HEK293 (cell line): ENCODE results near the gene E2F1.

Source experiments
- HOXA7 ChIP-seq: sonication (generic); formaldehyde crosslinking; IDR thresholded peaks from 2 replicates; pipeline ENCODE4 v1.8.1; 2022; ENCODE audit warnings: missing genetic modification reagents, borderline replicate concordance
- WT1 ChIP-seq: fragments of 450-650 bp; formaldehyde crosslinking; IDR thresholded peaks from 2 replicates; pipeline ENCODE4 v1.5.1; 2016; ENCODE audit warnings: missing biosample characterization, missing genetic modification characterization
- ZNF121 ChIP-seq: fragments of 450-650 bp; formaldehyde crosslinking; IDR thresholded peaks from 2 replicates; pipeline ENCODE4 v1.5.1; 2016; ENCODE audit warnings: missing biosample characterization, missing genetic modification characterization
- TF ChIP-seq, protein P1 (sequence below): fragments of 450-650 bp; formaldehyde crosslinking; IDR thresholded peaks from 2 replicates; pipeline ENCODE4 v1.5.1; 2016; ENCODE audit warnings: missing biosample characterization, missing genetic modification characterization
- TF ChIP-seq, protein P2 (sequence below): fragments of 450-650 bp; formaldehyde crosslinking; IDR thresholded peaks from 2 replicates; pipeline ENCODE4 v1.5.1; 2016; ENCODE audit warnings: missing biosample characterization, missing genetic modification characterization
- TF ChIP-seq, protein P3 (sequence below): sonication (generic); formaldehyde crosslinking; IDR thresholded peaks from 2 replicates; pipeline ENCODE4 v1.8.1; 2022; ENCODE audit warnings: mild to moderate bottlenecking, moderate library complexity, missing genetic modification reagents
- TF ChIP-seq, protein P4 (sequence below): fragments of 450-650 bp; formaldehyde crosslinking; IDR thresholded peaks from 2 replicates; pipeline ENCODE4 v1.5.1; 2016; ENCODE audit warnings: missing biosample characterization, missing genetic modification characterization

DNA sequence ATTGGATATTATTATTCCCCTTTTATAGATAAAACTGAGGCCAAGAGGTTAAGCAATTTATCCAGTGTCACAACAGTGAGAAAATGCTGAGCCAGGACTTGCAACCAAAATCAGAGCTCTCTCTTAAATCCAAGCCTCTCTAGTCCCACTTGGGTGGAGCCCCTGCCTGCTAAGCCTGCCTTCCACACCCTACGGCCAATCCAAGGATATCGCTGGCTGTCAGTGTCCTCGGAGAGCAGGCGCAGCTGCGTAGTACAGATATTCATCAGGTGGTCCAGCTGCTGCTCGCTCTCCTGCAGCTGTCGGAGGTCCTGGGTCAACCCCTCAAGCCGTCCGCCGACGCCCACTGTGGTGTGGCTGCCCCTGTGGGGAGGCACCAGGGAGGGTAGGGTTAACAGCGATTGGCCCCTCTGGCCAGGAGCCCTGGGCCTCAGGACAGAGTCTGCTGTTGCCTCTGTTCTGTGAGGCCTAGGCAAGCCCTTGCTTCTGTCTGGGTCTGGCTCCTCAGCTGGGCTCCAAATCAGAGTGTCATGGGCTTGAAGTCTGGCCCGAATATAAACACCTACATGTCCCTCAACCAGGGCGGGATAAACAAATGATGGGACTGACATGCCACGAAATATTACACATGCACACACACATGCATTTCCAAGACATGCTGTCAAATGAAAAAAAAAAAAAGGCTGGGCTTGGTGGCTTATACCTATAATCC, 8.0 kb downstream of the E2F1 start:
- TF ChIP-seq, protein P1, sequence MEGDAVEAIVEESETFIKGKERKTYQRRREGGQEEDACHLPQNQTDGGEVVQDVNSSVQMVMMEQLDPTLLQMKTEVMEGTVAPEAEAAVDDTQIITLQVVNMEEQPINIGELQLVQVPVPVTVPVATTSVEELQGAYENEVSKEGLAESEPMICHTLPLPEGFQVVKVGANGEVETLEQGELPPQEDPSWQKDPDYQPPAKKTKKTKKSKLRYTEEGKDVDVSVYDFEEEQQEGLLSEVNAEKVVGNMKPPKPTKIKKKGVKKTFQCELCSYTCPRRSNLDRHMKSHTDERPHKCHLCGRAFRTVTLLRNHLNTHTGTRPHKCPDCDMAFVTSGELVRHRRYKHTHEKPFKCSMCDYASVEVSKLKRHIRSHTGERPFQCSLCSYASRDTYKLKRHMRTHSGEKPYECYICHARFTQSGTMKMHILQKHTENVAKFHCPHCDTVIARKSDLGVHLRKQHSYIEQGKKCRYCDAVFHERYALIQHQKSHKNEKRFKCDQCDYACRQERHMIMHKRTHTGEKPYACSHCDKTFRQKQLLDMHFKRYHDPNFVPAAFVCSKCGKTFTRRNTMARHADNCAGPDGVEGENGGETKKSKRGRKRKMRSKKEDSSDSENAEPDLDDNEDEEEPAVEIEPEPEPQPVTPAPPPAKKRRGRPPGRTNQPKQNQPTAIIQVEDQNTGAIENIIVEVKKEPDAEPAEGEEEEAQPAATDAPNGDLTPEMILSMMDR (tag by site-specific recombination): no peak
- TF ChIP-seq WT1 (tag by site-specific recombination): no peak
- TF ChIP-seq, protein P2, sequence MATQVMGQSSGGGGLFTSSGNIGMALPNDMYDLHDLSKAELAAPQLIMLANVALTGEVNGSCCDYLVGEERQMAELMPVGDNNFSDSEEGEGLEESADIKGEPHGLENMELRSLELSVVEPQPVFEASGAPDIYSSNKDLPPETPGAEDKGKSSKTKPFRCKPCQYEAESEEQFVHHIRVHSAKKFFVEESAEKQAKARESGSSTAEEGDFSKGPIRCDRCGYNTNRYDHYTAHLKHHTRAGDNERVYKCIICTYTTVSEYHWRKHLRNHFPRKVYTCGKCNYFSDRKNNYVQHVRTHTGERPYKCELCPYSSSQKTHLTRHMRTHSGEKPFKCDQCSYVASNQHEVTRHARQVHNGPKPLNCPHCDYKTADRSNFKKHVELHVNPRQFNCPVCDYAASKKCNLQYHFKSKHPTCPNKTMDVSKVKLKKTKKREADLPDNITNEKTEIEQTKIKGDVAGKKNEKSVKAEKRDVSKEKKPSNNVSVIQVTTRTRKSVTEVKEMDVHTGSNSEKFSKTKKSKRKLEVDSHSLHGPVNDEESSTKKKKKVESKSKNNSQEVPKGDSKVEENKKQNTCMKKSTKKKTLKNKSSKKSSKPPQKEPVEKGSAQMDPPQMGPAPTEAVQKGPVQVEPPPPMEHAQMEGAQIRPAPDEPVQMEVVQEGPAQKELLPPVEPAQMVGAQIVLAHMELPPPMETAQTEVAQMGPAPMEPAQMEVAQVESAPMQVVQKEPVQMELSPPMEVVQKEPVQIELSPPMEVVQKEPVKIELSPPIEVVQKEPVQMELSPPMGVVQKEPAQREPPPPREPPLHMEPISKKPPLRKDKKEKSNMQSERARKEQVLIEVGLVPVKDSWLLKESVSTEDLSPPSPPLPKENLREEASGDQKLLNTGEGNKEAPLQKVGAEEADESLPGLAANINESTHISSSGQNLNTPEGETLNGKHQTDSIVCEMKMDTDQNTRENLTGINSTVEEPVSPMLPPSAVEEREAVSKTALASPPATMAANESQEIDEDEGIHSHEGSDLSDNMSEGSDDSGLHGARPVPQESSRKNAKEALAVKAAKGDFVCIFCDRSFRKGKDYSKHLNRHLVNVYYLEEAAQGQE: no peak
- TF ChIP-seq, protein P3, sequence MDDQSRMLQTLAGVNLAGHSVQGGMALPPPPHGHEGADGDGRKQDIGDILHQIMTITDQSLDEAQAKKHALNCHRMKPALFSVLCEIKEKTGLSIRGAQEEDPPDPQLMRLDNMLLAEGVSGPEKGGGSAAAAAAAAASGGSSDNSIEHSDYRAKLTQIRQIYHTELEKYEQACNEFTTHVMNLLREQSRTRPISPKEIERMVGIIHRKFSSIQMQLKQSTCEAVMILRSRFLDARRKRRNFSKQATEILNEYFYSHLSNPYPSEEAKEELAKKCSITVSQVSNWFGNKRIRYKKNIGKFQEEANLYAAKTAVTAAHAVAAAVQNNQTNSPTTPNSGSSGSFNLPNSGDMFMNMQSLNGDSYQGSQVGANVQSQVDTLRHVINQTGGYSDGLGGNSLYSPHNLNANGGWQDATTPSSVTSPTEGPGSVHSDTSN (CRISPR knock-in tag): no peak
- TF ChIP-seq ZNF121 (tag by site-specific recombination): no peak
- TF ChIP-seq, protein P4, sequence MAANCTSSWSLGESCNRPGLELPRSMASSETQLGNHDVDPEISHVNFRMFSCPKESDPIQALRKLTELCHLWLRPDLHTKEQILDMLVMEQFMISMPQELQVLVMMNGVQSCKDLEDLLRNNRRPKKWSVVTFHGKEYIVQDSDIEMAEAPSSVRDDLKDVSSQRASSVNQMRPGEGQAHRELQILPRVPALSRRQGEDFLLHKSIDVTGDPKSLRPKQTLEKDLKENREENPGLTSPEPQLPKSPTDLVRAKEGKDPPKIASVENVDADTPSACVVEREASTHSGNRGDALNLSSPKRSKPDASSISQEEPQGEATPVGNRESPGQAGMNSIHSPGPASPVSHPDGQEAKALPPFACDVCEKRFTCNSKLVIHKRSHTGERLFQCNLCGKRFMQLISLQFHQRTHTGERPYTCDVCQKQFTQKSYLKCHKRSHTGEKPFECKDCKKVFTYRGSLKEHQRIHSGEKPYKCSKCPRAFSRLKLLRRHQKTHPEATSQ (tag by site-specific recombination): no peak
- no peak for TF ChIP-seq HOXA7 (CRISPR knock-in tag)
